GM23338 (cell line): ENCODE measurements around the gene AGAP2. TPM values are rescaled to one million over a fixed set of nuclear protein-coding genes. Genes with fewer than 3 reads are reported as not detected.

Experiments used
- ATAC-seq: fragments of 200-7000 bp; cut with Tn5 transposase; 3 replicates; pipeline ENCODE4 v1.9.1; 2020
- DNase-seq: peaks from one replicate; pipeline ENCODE4 v3.0.0-alpha.2; 2015; ENCODE audit warnings: low spot score
- H2AFZ ChIP-seq: fragments of 200-600 bp; sonication (generic); 2 replicates; pipeline ENCODE4 v1.8.0; 2016; ENCODE audit warnings: antibody characterized with exemption, mild to moderate bottlenecking, moderate library complexity
- H3F3A ChIP-seq: fragments of 200-600 bp; sonication (generic); replicated peaks from 2 replicates; pipeline ENCODE4 v1.8.0; 2017; ENCODE audit warnings: antibody characterized with exemption, mixed run types, low read depth
- H3K27ac ChIP-seq: fragments of 200-600 bp; sonication (generic); 2 replicates; pipeline ENCODE4 v1.6.1; 2016; ENCODE audit warnings: low read depth
- H3K27me3 ChIP-seq: fragments of 200-600 bp; sonication (generic); 2 replicates; pipeline ENCODE4 v1.8.0; 2016; ENCODE audit warnings: mild to moderate bottlenecking, mixed run types, moderate library complexity; ENCODE audit not compliant: insufficient read depth
- H3K36me3 ChIP-seq: fragments of 200-600 bp; sonication (generic); 2 replicates; pipeline ENCODE4 v1.8.0; 2016; ENCODE audit warnings: mild to moderate bottlenecking; ENCODE audit not compliant: insufficient read depth
- H3K4me1 ChIP-seq: fragments of 200-600 bp; sonication (generic); 2 replicates; pipeline ENCODE4 v1.8.0; 2016; ENCODE audit warnings: mild to moderate bottlenecking, moderate library complexity; ENCODE audit not compliant: insufficient read depth
- H3K4me2 ChIP-seq: fragments of 200-600 bp; sonication (generic); 2 replicates; pipeline ENCODE4 v1.7.1; 2017; ENCODE audit warnings: mixed run types
- H3K4me3 ChIP-seq: fragments of 200-600 bp; sonication (generic); 2 replicates; pipeline ENCODE4 v1.6.1; 2016; ENCODE audit warnings: mixed run types
- H3K79me2 ChIP-seq: fragments of 200-600 bp; sonication (generic); replicated peaks from 2 replicates; pipeline ENCODE4 v1.8.0; 2017; ENCODE audit warnings: mild to moderate bottlenecking; ENCODE audit not compliant: insufficient read depth
- H3K9me2 ChIP-seq: fragments of 200-600 bp; sonication (generic); 2 replicates; pipeline ENCODE4 v1.8.0; 2017; ENCODE audit not compliant: insufficient read depth
- H4K20me1 ChIP-seq: fragments of 200-600 bp; sonication (generic); replicated peaks from 2 replicates; pipeline ENCODE4 v1.8.0; 2017; ENCODE audit warnings: mild to moderate bottlenecking; ENCODE audit not compliant: insufficient read depth
- H3K27ac Mint-ChIP-seq: 2 replicates; pipeline ENCODE4 v1.8.0; 2020; ENCODE audit warnings: inconsistent platforms, mild to moderate bottlenecking, moderate library complexity, mixed read lengths
- H3K27me3 Mint-ChIP-seq: 3 replicates; pipeline ENCODE4 v1.8.0; 2022; ENCODE audit warnings: low read depth, mild to moderate bottlenecking, moderate library complexity, mixed read lengths, inconsistent platforms; ENCODE audit not compliant: insufficient read depth, poor library complexity
- H3K36me3 Mint-ChIP-seq: 3 replicates; pipeline ENCODE4 v1.8.0; 2021; ENCODE audit warnings: low read depth, mild to moderate bottlenecking, inconsistent platforms, moderate library complexity, mixed read lengths
- H3K4me1 Mint-ChIP-seq: 3 replicates; pipeline ENCODE4 v1.8.0; 2020; ENCODE audit warnings: mild to moderate bottlenecking, inconsistent platforms, mixed read lengths
- H3K4me3 Mint-ChIP-seq: 3 replicates; pipeline ENCODE4 v1.8.0; 2021; ENCODE audit warnings: moderate library complexity, mild to moderate bottlenecking, inconsistent platforms, mixed read lengths
- H3K9me3 Mint-ChIP-seq: 3 replicates; pipeline ENCODE4 v1.8.0; 2020; ENCODE audit warnings: moderate library complexity, mild to moderate bottlenecking, inconsistent platforms, mixed read lengths
- CREB1 ChIP-seq: fragments of 250-450 bp; sonication (Bioruptor Pico); IDR thresholded peaks from 2 replicates; pipeline ENCODE4 v1.5.0; 2020; ENCODE audit warnings: low read depth, mild to moderate bottlenecking, moderate library complexity
- CTCF ChIP-seq, 2 experiments: fragments of 200-600 bp in 1 of 2; sonication (generic) in 1 of 2; conservative IDR thresholded peaks; 2 replicates each; pipeline versions ENCODE4 v1.5.1 to v1.6.1; 2016 to 2017; ENCODE audit warnings: antibody characterized with exemption in 2 of 2, low read depth in 2 of 2, mild to moderate bottlenecking in 2 of 2, moderate library complexity in 1 of 2
- EZH2 ChIP-seq: fragments of 200-600 bp; sonication (generic); IDR thresholded peaks from one replicate; pipeline ENCODE4 v1.8.0; 2017; ENCODE audit warnings: antibody characterized with exemption, mild to moderate bottlenecking, low read depth; ENCODE audit not compliant: unreplicated experiment
- NANOG ChIP-seq: IDR thresholded peaks from 2 replicates; pipeline ENCODE4 v1.6.1; 2016; ENCODE audit warnings: antibody characterized with exemption, borderline replicate concordance
- POLR2AphosphoS5 ChIP-seq: IDR thresholded peaks from 2 replicates; pipeline ENCODE4 v1.6.1; 2016; ENCODE audit warnings: antibody characterized with exemption, low read depth
- STAT1 ChIP-seq: IDR thresholded peaks from one replicate; pipeline ENCODE4 v1.6.1; 2016; ENCODE audit warnings: antibody characterized with exemption; ENCODE audit not compliant: unreplicated experiment
- ZNF114 ChIP-seq: fragments of 250-450 bp; sonication (Bioruptor Pico); IDR thresholded peaks from 2 replicates; pipeline ENCODE4 v1.5.0; 2020; ENCODE audit warnings: mild to moderate bottlenecking, moderate library complexity
- ZNF331 ChIP-seq: fragments of 250-450 bp; sonication (Bioruptor Pico); IDR thresholded peaks from 2 replicates; pipeline ENCODE4 v1.5.0; 2020; ENCODE audit warnings: low read depth, mild to moderate bottlenecking, moderate library complexity
- ZNF462 ChIP-seq: fragments of 250-450 bp; sonication (Bioruptor Pico); IDR thresholded peaks from 2 replicates; pipeline ENCODE4 v1.5.0; 2020; ENCODE audit warnings: mild to moderate bottlenecking, moderate library complexity
- polyA plus RNA-seq: library from polyadenylated mRNA; unstranded; fragments of >200 nt; fragmentation: Nextera tagmentation; extraction: Ambion mirVana; gene quantifications from 2 replicates; pipeline ENCODE4 v1.2.1, GENCODE V29; 2016
- total RNA-seq: library from RNA; depleted of rRNA; stranded (reverse); fragments of >200 nt; shearing (Covaris generic); gene quantifications from 2 replicates; pipeline ENCODE4 v1.2.3, GENCODE V29; 2014

AGAP2 gene
- total and polyA plus RNA-seq, 2 experiments from 2014 or later, result 0.36 to 1.3 TPM

DNA sequence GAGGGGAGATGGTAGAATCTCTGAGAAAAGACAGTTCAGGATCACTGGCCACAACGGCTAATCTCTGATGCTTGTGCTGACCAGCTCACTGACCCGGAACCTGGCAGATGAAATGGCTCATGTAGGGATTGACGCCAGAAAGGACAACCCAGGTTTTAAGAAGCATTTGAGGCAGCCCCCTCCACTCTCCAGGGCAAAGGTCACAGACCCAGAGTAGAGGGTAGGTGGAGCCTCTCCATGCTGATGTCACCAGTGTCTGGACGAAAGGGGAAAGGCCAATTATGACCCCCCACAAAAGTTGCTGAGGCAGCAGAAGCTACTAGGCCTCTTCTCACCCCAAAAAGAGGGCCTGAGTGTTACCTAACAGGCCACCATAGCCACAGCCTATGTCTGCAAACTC lies 32.2 kb upstream of the AGAP2 start (continued):
- TF ChIP-seq ZNF462 (CRISPR knock-in tag) (no peak), CREB1 (no peak)

DNA sequence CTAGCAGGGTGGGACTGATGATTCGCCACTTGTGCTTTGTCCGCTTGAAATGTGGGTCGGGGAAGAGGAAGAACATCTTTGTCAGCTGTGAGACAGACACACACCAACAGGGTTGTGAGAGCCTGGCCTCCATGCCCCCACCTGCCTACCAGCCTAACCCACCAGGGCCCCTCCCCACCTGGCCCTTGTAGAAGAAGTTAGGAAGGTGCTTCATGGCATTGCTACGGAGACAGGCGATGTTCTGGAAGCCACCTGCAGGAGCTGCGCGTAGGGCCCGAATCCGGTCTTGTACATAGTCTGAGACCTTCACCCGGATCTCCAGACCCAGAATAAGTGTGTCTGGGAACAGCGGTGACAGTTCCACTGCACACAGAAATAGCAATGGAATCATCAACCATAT lies 31.1 kb upstream of the AGAP2 start:
- Histone ChIP-seq H3K4me2 (no peak overlapping the region), H3K4me1 (peaks cover 14% of the 10 kb centered on the region; the same call in 1 of the 2 replicates), H3K27me3 (peaks cover 52% of the 10 kb centered on the region), H3K9me2 (no peaks in the 10 kb centered on the region), H3K4me3 (no peak overlapping the region), H3K27ac (no peak overlapping the region), H3F3A (peaks cover 11% of the 10 kb centered on the region), H3K36me3 (no peaks in the 10 kb centered on the region; the same call in 1 of the 2 replicates), H4K20me1 (peaks cover 7% of the 10 kb centered on the region; the same call in 1 of the 2 replicates), H3K79me2 (no peaks in the 10 kb centered on the region), H2AFZ (no peak overlapping the region)
- Mint-ChIP-seq H3K36me3 (peaks cover 35% of the 10 kb centered on the region), H3K4me1 (peaks cover 25% of the 10 kb centered on the region), H3K27me3 (peaks cover 38% of the 10 kb centered on the region), H3K4me3 (peak overlapping the region; percentile 21; the same call in 1 of the 3 replicates), H3K27ac (no peak overlapping the region), H3K9me3 (no peaks in the 10 kb centered on the region; the same call in 2 of the 3 replicates)
- DNase-seq (no peak), ATAC-seq (no peak)
- TF ChIP-seq ZNF331 (CRISPR knock-in tag) (no peak), POLR2AphosphoS5 (no peak), NANOG (no peak), CTCF (conservative IDR thresholded peaks at IDR 0.05; ENCODE audit: low read depth in 2 of 2) (no peak), EZH2 (no peak), ZNF114 (CRISPR knock-in tag) (no peak), ZNF462 (CRISPR knock-in tag) (no peak), STAT1 (no peak)
